Mesothelial cell of epicardium (in vitro differentiated cells): ENCODE results near the gene AKAP8L. TPM values are rescaled to one million over a fixed set of nuclear protein-coding genes. Genes with fewer than 3 reads are reported as not detected.
"Not testable (repeated sequence)": the region's sequence is repeated elsewhere in the genome, so short reads cannot be mapped to it uniquely, and the experiment has no call there.

Experiments used
- DNase-seq, 2 experiments: peaks; one replicate each; pipeline ENCODE4 v3.0.0; 2021; ENCODE audit warnings: low spot score in 2 of 2; ENCODE audit not compliant: unreplicated experiment in 2 of 2
- H3K27ac Mint-ChIP-seq: 2 replicates; pipeline ENCODE4 v1.8.0; 2021; ENCODE audit warnings: mixed read lengths
- H3K27me3 Mint-ChIP-seq: 2 replicates; pipeline ENCODE4 v1.8.0; 2021; ENCODE audit warnings: low read depth, mixed read lengths
- H3K36me3 Mint-ChIP-seq: 2 replicates; pipeline ENCODE4 v1.8.0; 2021; ENCODE audit warnings: mixed read lengths
- H3K4me1 Mint-ChIP-seq: 2 replicates; pipeline ENCODE4 v1.8.0; 2021; ENCODE audit warnings: mixed read lengths
- H3K4me3 Mint-ChIP-seq: 2 replicates; pipeline ENCODE4 v1.8.0; 2021; ENCODE audit warnings: mild to moderate bottlenecking, moderate library complexity, mixed read lengths
- H3K9me3 Mint-ChIP-seq: 2 replicates; pipeline ENCODE4 v1.8.0; 2021; ENCODE audit warnings: mixed read lengths
- CTCF ChIP-seq: fragments of 200-600 bp; sonication (generic); IDR thresholded peaks from one replicate; pipeline ENCODE4 v1.5.0; 2021; ENCODE audit warnings: antibody characterized with exemption; ENCODE audit not compliant: unreplicated experiment
- total RNA-seq: library from RNA; stranded (reverse); gene quantifications from 3 replicates; pipeline ENCODE4 v1.2.1, GENCODE V29; 2021

Gene AKAP8L
- total RNA-seq, 1 donor from 2014 or later, result 254 TPM

GRCh38 chr19:15365264-15365663, 53.5 kb downstream of the AKAP8L start:
- TF ChIP-seq CTCF, result no peak
- H3K36me3 Mint-ChIP-seq, result peaks cover 42% of the 10 kb centered on the region

GRCh38 chr19:15363791-15364190, 55.0 kb downstream of the AKAP8L start:
- H3K36me3 Mint-ChIP-seq, result peaks cover 45% of the 10 kb centered on the region
- H3K9me3 Mint-ChIP-seq, H3K27ac Mint-ChIP-seq, H3K4me1 Mint-ChIP-seq, DNase-seq, H3K27me3 Mint-ChIP-seq, H3K4me3 Mint-ChIP-seq: not testable (repeated sequence)

More at GRCh38 chr19:15365264-15365663, 53.5 kb downstream of the AKAP8L start:
- no peaks in the 10 kb centered on the region for H3K27me3 Mint-ChIP-seq
- DNase-seq, result no peak
- H3K27ac Mint-ChIP-seq, result no peak overlapping the region
- peaks cover 3% of the 10 kb centered on the region for H3K9me3 Mint-ChIP-seq
- no peak overlapping the region for H3K4me3 Mint-ChIP-seq
- H3K4me1 Mint-ChIP-seq, result no peaks in the 10 kb centered on the region

- not testable (repeated sequence) for H3K27ac Mint-ChIP-seq, H3K4me1 Mint-ChIP-seq, H3K27me3 Mint-ChIP-seq, H3K9me3 Mint-ChIP-seq, DNase-seq, H3K4me3 Mint-ChIP-seq
- H3K36me3 Mint-ChIP-seq, result peaks cover 46% of the 10 kb centered on the region
These were observed 55.7 kb downstream of the AKAP8L start for GRCh38 chr19:15363048-15363447.

- not testable (repeated sequence) for H3K4me1 Mint-ChIP-seq, H3K4me3 Mint-ChIP-seq, DNase-seq, H3K27me3 Mint-ChIP-seq, H3K27ac Mint-ChIP-seq, H3K9me3 Mint-ChIP-seq
- peaks cover 49% of the 10 kb centered on the region for H3K36me3 Mint-ChIP-seq
These were observed 58.8 kb downstream of the AKAP8L start for GRCh38 chr19:15360015-15360414.

- Mint-ChIP-seq H3K27me3 (no peaks in the 10 kb centered on the region), H3K4me1 (no peaks in the 10 kb centered on the region), H3K4me3 (no peak overlapping the region), H3K9me3 (peaks cover 3% of the 10 kb centered on the region), H3K27ac (no peak overlapping the region), H3K36me3 (peaks cover 52% of the 10 kb centered on the region)
- DNase-seq, result no peak
- TF ChIP-seq CTCF, result no peak
These were observed 59.9 kb downstream of the AKAP8L start for GRCh38 chr19:15358918-15359317.

- no peaks in the 10 kb centered on the region for H3K27me3 Mint-ChIP-seq
- no peaks in the 10 kb centered on the region for H3K4me1 Mint-ChIP-seq
- peaks cover 50% of the 10 kb centered on the region for H3K36me3 Mint-ChIP-seq
- H3K9me3 Mint-ChIP-seq, result no peaks in the 10 kb centered on the region
- no peak for TF ChIP-seq CTCF
- no peak for DNase-seq
- no peak overlapping the region for H3K4me3 Mint-ChIP-seq
- no peak overlapping the region for H3K27ac Mint-ChIP-seq
These were observed 60.9 kb downstream of the AKAP8L start for GRCh38 chr19:15357906-15358305.

- H3K27ac Mint-ChIP-seq, result peak overlapping the region; percentile 30
- no peak for TF ChIP-seq CTCF
These were observed 64.1 kb downstream of the AKAP8L start for GRCh38 chr19:15354566-15355296.

More at GRCh38 chr19:15354566-15355296, 64.1 kb downstream of the AKAP8L start:
- DNase-seq, result no peak
- H3K4me3 Mint-ChIP-seq, result no peak overlapping the region
- H3K27me3 Mint-ChIP-seq, result no peaks in the 10 kb centered on the region
- H3K4me1 Mint-ChIP-seq, result no peaks in the 10 kb centered on the region
- no peaks in the 10 kb centered on the region for H3K9me3 Mint-ChIP-seq
- peaks cover 41% of the 10 kb centered on the region for H3K36me3 Mint-ChIP-seq
